Embryonic facial prominence (tissue), 1 donor: ENCODE results near the gene PPM1M.

Experiments
- DNase-seq: peaks from one replicate; pipeline ENCODE4 v3.0.0-alpha.2; 2016; ENCODE audit errors: extremely low spot score

The PPM1M gene, protein sequence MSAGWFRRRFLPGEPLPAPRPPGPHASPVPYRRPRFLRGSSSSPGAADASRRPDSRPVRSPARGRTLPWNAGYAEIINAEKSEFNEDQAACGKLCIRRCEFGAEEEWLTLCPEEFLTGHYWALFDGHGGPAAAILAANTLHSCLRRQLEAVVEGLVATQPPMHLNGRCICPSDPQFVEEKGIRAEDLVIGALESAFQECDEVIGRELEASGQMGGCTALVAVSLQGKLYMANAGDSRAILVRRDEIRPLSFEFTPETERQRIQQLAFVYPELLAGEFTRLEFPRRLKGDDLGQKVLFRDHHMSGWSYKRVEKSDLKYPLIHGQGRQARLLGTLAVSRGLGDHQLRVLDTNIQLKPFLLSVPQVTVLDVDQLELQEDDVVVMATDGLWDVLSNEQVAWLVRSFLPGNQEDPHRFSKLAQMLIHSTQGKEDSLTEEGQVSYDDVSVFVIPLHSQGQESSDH

DNA sequence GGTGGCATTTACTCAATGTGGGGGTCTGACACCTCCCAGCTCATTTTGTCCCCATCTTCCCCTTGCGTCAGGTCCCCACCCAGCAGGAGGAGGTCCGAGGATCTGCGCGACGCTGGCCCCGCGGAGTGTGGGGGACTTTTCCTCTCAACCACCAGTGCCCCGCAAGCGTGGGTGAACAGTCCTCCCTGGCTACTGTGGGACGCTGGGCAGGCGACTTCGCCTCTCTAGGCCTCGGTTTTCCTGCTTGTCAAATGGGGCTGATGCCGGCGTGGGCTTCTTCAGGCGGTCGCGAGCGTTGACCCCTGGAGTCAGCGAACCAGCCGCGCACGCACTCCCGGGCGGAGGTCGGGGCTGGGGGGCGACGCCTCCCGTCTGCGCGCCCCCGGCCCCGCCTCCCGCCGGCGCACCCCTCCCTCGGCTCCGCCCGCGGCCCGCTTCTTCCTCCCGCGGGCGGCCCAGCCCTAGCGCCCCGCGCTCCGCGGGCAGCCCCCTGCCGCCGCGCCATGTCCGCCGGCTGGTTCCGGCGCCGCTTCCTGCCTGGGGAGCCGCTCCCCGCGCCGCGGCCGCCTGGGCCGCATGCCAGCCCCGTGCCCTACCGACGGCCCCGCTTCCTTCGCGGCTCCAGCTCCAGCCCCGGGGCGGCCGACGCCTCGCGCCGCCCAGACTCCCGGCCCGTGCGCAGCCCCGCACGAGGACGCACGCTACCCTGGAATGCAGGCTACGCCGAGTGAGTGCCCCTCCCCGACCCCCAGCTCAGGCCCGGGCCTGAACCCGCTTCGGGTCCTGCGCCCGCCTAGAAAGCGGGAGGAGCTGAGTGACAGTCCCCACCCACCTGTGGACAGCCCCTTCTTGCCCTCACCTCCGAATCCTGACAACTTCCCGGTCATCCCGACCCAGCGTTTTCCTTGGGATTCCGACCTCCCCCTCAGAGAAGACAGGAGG is at the start of gene PPM1M:
TSS of gene PPM1M (plus strand) at position 438 of the 942 bp plus-strand sequence. CDS start at position 504, 66 bp downstream.
- DNase-seq = peak; percentile 18

DNA sequence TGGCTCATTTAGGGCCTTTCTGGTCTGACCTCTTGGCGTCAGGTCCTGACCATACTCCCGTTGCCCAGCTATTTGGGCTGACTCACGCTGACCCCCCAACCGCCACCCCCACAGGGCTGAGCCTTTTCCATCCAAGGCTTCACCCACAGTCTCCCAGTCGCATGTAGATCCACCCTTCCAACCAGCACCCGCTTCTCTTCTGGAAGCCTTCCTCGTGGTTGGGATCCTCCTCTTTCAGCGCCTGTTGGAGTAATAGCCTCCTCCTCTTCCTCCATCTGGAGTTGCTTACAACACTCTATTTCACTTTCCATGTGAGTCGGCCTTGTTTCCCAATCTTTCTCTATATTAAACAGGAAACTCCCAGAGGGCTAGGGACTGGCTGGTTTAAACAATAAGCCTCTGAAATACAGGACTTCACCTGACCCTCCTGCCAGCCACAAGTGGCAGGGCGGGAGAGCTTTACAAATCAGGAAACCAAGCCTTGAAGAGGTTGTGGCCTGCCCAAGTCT is 49.7 kb upstream of the PPM1M start:
- DNase-seq = no peak

- DNase-seq = no peak
These were observed 48.6 kb upstream of the PPM1M start for GRCh38 chr3:52196977-52197376.

DNA sequence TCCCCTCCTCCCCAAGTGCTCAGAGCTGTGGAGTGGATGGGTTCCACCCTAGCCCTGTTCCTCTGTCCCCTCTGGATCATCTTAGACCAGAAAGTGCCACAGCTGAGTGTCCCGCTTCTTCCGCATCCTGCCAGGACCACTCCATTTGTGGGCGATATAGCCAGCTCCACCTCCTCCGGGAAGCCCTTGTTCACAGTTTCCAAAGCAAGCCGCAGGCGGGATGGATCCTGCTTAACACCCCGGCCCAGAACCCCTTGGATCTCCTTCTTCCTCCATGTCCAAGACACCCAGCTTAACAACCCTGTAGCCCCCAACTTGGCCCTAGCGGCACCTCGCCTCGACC is 48.1 kb upstream of the PPM1M start:
- DNase-seq = no peak

- peak; percentile 77 for DNase-seq
These were observed 47.5 kb upstream of the PPM1M start, which contains the start of gene ALAS1 for GRCh38 chr3:52197842-52198625. Gene ALAS1 (plus strand): TSS chr3:52198160. CDS start chr3:52199242, 1,082 bp downstream.

GRCh38 chr3:52198643-52199608 is 46.6 kb upstream of the PPM1M start:
- DNase-seq = no peak

DNA sequence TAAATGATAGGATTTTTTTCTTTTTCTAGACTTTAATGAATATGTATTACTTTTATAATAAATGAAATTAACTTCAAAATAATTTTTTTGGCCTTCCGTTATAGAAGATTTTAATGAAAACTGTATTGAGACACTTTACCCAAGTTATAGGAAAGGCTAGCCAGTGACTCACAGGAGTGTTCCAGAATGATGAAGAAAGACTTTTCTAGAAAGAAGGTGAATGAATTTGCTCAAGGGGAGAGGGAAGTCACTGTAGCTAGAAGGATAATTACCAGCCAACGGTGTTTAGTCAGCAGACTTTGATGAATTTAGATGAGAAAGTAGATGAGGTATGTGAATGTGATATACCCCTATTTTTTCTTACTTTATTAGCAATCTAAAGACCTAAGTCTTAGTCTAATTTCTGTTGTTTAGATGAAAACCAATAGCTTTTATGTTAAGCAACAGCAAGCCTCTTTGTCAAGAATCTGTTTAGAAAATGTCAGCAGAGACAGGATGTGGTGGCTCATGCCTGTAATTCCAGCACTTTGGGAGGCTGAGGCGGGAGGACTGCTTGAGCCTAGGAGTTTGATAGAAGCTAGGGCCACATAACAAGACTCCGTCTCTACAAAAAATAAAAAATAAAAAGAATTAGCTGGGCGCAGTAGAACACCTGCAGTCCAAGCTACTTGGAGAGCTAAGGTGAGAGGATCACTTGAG is 44.4 kb upstream of the PPM1M start:
- DNase-seq = no peak

- no peak for DNase-seq
These were observed 43.0 kb upstream of the PPM1M start for GRCh38 chr3:52202384-52203077.

GRCh38 chr3:52203701-52204100 is 41.9 kb upstream of the PPM1M start:
- no peak for DNase-seq

GRCh38 chr3:52204337-52205073 is 41.1 kb upstream of the PPM1M start:
- no peak for DNase-seq

- DNase-seq = no peak
These were observed 39.7 kb upstream of the PPM1M start for GRCh38 chr3:52205727-52206372.

GRCh38 chr3:52208556-52208955 is 37.0 kb upstream of the PPM1M start:
- no peak for DNase-seq

GRCh38 chr3:52210037-52210436 is 35.5 kb upstream of the PPM1M start:
- DNase-seq = no peak

DNA sequence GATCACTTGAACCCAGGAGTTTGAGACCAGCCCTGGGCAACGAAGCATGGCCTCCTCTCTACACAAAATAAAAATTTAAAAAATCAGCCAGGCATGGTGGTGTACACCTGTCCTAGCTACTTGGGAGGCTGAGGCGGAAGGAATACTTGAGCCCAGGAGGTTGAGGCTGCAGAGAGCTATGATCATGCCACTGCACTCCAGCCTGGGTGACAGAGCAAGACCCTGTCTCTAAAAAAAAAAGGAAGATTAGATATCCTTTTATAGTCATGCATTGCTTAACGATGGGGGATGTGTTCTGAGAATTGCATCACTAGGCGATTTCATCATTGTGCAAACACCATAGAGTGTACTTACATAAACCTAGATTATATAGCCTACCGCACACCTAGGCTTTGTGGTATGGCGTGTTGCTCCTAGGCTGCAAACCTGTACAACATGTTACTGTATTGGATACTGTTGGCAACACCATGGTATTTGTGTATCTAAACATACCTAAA is 35.0 kb upstream of the PPM1M start:
- DNase-seq = no peak

- DNase-seq = no peak
These were observed 34.2 kb upstream of the PPM1M start for GRCh38 chr3:52211268-52211891.

GRCh38 chr3:52213005-52213404 is 32.6 kb upstream of the PPM1M start:
- DNase-seq = no peak

DNA sequence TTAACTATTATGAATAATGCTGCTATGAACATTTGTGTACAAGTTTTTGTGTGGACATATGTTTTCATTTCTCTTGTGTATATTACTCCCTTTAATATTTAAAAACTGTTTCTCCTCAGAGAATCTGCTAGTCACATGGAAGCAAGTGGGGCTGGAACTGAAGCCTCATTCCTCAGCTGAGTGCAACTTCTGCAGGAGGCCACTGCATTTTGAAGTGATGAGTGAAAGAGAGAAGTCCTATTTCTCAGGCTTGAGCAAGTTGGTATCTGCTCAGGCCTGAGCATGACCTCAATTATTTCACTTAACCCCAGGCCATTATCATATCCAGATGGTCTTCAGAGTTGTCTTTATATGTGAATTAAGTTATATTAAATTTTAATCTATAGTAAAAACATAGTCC is 31.7 kb upstream of the PPM1M start:
- DNase-seq = no peak
